Mammary epithelial cell (primary cell): Measurements from ENCODE around the gene TUBB3.

Source experiments
- EZH2 ChIP-seq: IDR thresholded peaks from 2 replicates; pipeline ENCODE4 v1.6.1; 2012; ENCODE audit warnings: low read length, inconsistent platforms, borderline replicate concordance
- TF ChIP-seq, protein P1 (sequence below), 2 donors: IDR thresholded peaks in 1 of 2; conservative IDR thresholded peaks in 1 of 2; 2 replicates each; pipeline ENCODE4 v1.5.1; 2011 to 2012; ENCODE audit warnings: inconsistent platforms in 2 of 2, low read length in 2 of 2, mild to moderate bottlenecking in 2 of 2, control low read depth in 1 of 2, low read depth in 1 of 2; ENCODE audit not compliant: insufficient read depth in 1 of 2; ENCODE audit errors: extremely low read depth in 1 of 2

DNA sequence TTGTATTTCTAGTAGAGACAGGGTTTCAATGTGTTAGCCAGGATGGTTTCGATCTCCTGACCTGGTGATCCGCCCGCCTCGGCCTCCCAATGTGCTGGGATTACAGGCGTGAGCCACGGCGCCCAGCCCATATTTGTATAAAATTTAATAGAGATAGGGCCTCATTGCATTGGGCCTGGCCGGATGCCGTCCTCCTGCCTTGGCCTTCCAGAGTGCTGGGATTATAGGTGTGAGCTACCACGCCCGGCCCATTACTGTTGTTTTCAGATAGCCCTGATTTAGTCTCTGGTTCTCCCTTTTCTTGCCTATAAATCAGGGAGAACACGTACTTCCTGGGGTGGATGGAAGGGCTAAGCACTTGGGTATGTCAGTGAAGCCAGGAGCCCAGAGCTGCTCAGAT is 28.9 kb downstream of the TUBB3 start:
- TF ChIP-seq, protein P1, sequence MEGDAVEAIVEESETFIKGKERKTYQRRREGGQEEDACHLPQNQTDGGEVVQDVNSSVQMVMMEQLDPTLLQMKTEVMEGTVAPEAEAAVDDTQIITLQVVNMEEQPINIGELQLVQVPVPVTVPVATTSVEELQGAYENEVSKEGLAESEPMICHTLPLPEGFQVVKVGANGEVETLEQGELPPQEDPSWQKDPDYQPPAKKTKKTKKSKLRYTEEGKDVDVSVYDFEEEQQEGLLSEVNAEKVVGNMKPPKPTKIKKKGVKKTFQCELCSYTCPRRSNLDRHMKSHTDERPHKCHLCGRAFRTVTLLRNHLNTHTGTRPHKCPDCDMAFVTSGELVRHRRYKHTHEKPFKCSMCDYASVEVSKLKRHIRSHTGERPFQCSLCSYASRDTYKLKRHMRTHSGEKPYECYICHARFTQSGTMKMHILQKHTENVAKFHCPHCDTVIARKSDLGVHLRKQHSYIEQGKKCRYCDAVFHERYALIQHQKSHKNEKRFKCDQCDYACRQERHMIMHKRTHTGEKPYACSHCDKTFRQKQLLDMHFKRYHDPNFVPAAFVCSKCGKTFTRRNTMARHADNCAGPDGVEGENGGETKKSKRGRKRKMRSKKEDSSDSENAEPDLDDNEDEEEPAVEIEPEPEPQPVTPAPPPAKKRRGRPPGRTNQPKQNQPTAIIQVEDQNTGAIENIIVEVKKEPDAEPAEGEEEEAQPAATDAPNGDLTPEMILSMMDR (conservative IDR thresholded peaks at IDR 0.05 in 1 of 2, IDR thresholded peaks at IDR 0.05 in 1 of 2; ENCODE audit: extremely low read depth in 1 of 2, insufficient read depth in 1 of 2, low read depth in 1 of 2, low read length in 2 of 2) = no peak
- no peak for TF ChIP-seq EZH2
